H1 (cell line): ENCODE results near the gene CRIP1.

Source experiments
- ASH2L ChIP-seq: fragments of 200-600, 300-600 bp; sonication (generic); IDR thresholded peaks from one replicate; pipeline ENCODE4 v1.7.1; 2017; ENCODE audit warnings: low read length
- BRCA1 ChIP-seq: IDR thresholded peaks from 2 replicates; pipeline ENCODE4 v1.6.1; 2012; ENCODE audit warnings: low read depth, low read length, improper control_type of control experiment
- CEBPB ChIP-seq: IDR thresholded peaks from 2 replicates; pipeline ENCODE4 v1.6.1; 2012; ENCODE audit warnings: low read depth, low read length
- CTCF ChIP-seq, 3 experiments: IDR thresholded peaks; 1 replicate in 2 of 3; 2 replicates in 1 of 3; pipeline versions ENCODE4 v1.5.1 to v1.6.1; 2011; ENCODE audit warnings: low read length in 3 of 3, mild to moderate bottlenecking in 3 of 3, inconsistent platforms in 2 of 3, low read depth in 1 of 3, moderate library complexity in 1 of 3; ENCODE audit not compliant: insufficient read depth in 1 of 3; ENCODE audit errors: control extremely low read depth in 1 of 3
- GTF2F1 ChIP-seq: IDR thresholded peaks from 2 replicates; pipeline ENCODE4 v1.6.1; 2012; ENCODE audit warnings: low read depth, low read length, improper control_type of control experiment, borderline replicate concordance
- RBBP5 ChIP-seq: IDR thresholded peaks from 2 replicates; pipeline ENCODE4 v1.7.1; 2012; ENCODE audit warnings: low read depth, mild to moderate bottlenecking, inconsistent platforms, low read length, moderate library complexity, borderline replicate concordance
- RXRA ChIP-seq: IDR thresholded peaks from 2 replicates; pipeline ENCODE4 v1.6.1; 2011; ENCODE audit warnings: low read depth, mild to moderate bottlenecking, low read length, moderate library complexity; ENCODE audit not compliant: insufficient read depth

- TF ChIP-seq BRCA1 (no peak), ASH2L (peak; percentile 38), CTCF (IDR thresholded peaks at IDR 0.05; ENCODE audit: control extremely low read depth in 1 of 3, insufficient read depth in 1 of 3, low read depth in 1 of 3, low read length in 3 of 3) (peak in 2 of 3 experiments; percentile 71 to 82; a peak in 3 of 4 replicates), GTF2F1 (no peak), RBBP5 (no peak), RXRA (no peak), CEBPB (no peak)
Observed at GRCh38 chr14:105485739-105486162, 935 bp upstream of the CRIP1 start.
